Esophagus muscularis mucosa (tissue), 4 donors: ENCODE measurements around the gene PDLIM4. TPM values are rescaled to one million over a fixed set of nuclear protein-coding genes. Genes with fewer than 3 reads are reported as not detected.
A peak's percentile ranks its signal among the peaks of the same experiment; 100 is the strongest.

Source experiments
- DNase-seq: peaks from one replicate; pipeline ENCODE4 v3.0.0-alpha.2; 2017; ENCODE audit errors: extremely low spot score
- H3K27ac ChIP-seq, 4 donors: fragments of 200-600 bp; sonication (generic); replicated peaks in 1 of 4; 1 replicate in 3 of 4; 2 replicates in 1 of 4; pipeline ENCODE4 v1.5.1; 2016 to 2019; ENCODE audit warnings: mild to moderate bottlenecking in 1 of 4
- H3K27me3 ChIP-seq, 4 donors: fragments of 200-600 bp; sonication (generic); one replicate each; pipeline versions ENCODE4 v1.5.1 to v1.6.0; 2016 to 2019
- H3K36me3 ChIP-seq, 4 donors: fragments of 200-600 bp; sonication (generic); one replicate each; pipeline ENCODE4 v1.5.1; 2016 to 2019
- H3K4me1 ChIP-seq, 4 donors: fragments of 200-600 bp; sonication (generic); one replicate each; pipeline ENCODE4 v1.5.1; 2016 to 2019
- H3K4me3 ChIP-seq, 4 donors: fragments of 200-600 bp; sonication (generic); 1 replicate in 2 of 4; 2 replicates in 2 of 4; pipeline ENCODE4 v1.5.1; 2016 to 2019; ENCODE audit warnings: mild to moderate bottlenecking in 4 of 4, moderate library complexity in 1 of 4
- H3K9me3 ChIP-seq, 4 donors: fragments of 200-600 bp; sonication (generic); 1 replicate in 3 of 4; 2 replicates in 1 of 4; pipeline ENCODE4 v1.5.1; 2016 to 2019
- EP300 ChIP-seq: sonication (generic); formaldehyde crosslinking; IDR thresholded peaks from one replicate; pipeline ENCODE4 v1.6.1; 2017; ENCODE audit warnings: antibody characterized with exemption
- POLR2A ChIP-seq: fragments of 450-650 bp; IDR thresholded peaks from one replicate; pipeline ENCODE4 v1.6.1; 2017; ENCODE audit warnings: antibody characterized with exemption, moderate library complexity, mild to moderate bottlenecking, low read depth
- POLR2AphosphoS5 ChIP-seq, 2 donors: sonication (generic); formaldehyde crosslinking; IDR thresholded peaks; one replicate each; pipeline ENCODE4 v1.6.1; 2017; ENCODE audit warnings: antibody characterized with exemption in 2 of 2
- WGBS: methylation state at CpG from one replicate; pipeline ENCODE4 v1.1.5; 2018; 5-methylcytosine and 5-hydroxymethylcytosine counted together
- intact Hi-C: fragments of 100-400 bp; cut with DNase I; formaldehyde crosslinking; loops from one replicate; pipeline ENCODE4 v1.15.1; 2023
- total RNA-seq, 4 donors: library from RNA; depleted of rRNA; stranded (reverse); fragments of >200 nt; gene quantifications; one replicate each; pipeline versions ENCODE4 v1.1.0 to v1.2.1, GENCODE V29; 2016
- TF ChIP-seq, protein P1 (sequence below), 3 experiments: fragments of 200-600 bp in 2 of 3; fragments of 450-650 bp in 1 of 3; sonication (generic) in 2 of 3; IDR thresholded peaks; one replicate each; pipeline ENCODE4 v1.5.1; 2017 to 2019; ENCODE audit warnings: antibody characterized with exemption in 3 of 3, mild to moderate bottlenecking in 2 of 3, moderate library complexity in 1 of 3

PDLIM4 gene
- total RNA-seq, 4 donors from 2014 or later: 59.4 to 199 (median 134) TPM

DNA sequence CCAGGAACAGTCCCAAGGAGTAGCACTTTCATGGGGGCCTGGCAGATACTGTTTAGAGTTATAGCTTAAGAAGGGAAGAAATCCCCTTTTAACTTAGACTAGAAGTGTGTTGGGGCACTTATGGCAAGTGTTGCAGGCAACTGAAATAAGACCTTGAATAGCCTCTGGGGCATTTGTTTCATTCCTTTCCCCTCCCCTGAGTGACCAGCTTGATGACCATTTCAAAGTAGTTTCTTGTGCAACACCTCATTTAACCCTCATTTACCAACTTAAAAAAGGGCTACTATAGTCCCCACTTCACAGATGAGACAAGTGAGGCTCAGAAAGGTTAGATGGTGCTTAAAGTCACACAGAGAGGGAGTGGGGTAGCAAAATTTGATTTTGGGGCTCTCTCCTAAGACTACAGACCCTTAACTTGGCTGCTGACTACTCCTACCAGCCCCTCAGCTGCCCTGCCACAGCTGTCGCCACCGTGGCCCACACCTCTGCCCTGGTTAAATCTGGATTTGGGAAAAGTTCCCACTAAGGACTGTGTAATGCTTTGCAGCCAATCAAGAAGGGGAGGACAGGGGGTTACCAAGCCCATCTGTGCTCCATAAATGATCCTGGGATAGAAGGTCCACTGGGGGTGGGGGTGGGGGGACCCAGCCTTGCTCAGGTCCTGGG, 5.5 kb downstream of the PDLIM4 start:
- 100% methylated on average over 2 of the region's 2 CpGs for WGBS
- intact Hi-C loops: no loop called here

DNA sequence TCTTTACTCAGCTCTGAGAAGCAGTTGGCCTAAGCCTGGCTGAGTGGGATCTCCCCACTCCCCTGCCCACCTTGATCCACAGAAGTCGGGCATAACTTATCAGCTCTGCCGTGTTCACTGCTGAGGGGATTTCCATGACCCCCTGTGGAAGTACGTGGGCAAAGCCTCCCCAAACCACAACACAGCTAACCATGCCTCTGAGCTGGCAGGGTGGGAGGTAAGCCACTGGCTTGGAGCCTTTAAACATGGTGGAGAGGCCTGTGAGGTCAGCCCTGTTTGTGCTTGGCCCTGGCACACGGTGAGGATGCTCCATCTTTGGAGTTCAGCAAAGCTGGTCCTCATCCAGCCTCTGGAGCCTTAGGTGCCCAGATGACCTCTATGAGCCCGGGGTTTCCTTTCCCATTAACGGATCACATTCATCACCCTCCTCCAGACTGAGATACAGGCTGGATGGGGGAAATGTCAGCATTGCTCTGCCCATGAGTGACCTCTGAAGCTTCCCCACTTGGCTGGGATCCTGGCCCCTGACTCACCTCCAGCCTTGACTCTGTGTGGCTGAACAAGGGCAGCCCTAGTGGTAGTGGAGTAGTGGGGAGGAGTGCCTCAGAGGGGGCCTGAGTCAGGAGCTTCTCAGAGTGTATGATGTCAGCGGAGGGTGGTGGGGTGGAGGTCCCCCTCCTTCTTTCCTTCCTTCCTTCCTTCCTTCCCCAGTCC, 6.2 kb downstream of the PDLIM4 start:
- intact Hi-C loops: no loop called here
- Histone ChIP-seq H3K36me3 (peaks cover 0 to 43% (median 28%) of the 10 kb centered on the region in 4 donors), H3K4me1 (peaks cover 68 to 100% (median 99%) of the 10 kb centered on the region in 4 donors), H3K9me3 (no peaks in the 10 kb centered on the region), H3K27ac (peak overlapping the region; percentile 99 to 100 (median 99)), H3K27me3 (no peaks in the 10 kb centered on the region), H3K4me3 (no peak overlapping the region)
- DNase-seq: peak; percentile 92
- WGBS: 48% methylated on average over 7 of the region's 7 CpGs
- peak; percentile 25 to 29 for TF ChIP-seq POLR2AphosphoS5 (IDR thresholded peaks at IDR 0.05)
- no peak for TF ChIP-seq POLR2A

More for the DNA sequence above, 5.5 kb downstream of the PDLIM4 start:
- peak; percentile 55 for DNase-seq
- no peak overlapping the region for H3K4me3 ChIP-seq
- H3K27ac ChIP-seq: peak overlapping the region; percentile 99 to 100 (median 99)
- H3K4me1 ChIP-seq: peaks cover 68 to 100% (median 98%) of the 10 kb centered on the region in 4 donors
- TF ChIP-seq POLR2A: no peak
- TF ChIP-seq POLR2AphosphoS5 (IDR thresholded peaks at IDR 0.05): no peak
- TF ChIP-seq, protein P1, sequence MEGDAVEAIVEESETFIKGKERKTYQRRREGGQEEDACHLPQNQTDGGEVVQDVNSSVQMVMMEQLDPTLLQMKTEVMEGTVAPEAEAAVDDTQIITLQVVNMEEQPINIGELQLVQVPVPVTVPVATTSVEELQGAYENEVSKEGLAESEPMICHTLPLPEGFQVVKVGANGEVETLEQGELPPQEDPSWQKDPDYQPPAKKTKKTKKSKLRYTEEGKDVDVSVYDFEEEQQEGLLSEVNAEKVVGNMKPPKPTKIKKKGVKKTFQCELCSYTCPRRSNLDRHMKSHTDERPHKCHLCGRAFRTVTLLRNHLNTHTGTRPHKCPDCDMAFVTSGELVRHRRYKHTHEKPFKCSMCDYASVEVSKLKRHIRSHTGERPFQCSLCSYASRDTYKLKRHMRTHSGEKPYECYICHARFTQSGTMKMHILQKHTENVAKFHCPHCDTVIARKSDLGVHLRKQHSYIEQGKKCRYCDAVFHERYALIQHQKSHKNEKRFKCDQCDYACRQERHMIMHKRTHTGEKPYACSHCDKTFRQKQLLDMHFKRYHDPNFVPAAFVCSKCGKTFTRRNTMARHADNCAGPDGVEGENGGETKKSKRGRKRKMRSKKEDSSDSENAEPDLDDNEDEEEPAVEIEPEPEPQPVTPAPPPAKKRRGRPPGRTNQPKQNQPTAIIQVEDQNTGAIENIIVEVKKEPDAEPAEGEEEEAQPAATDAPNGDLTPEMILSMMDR (IDR thresholded peaks at IDR 0.05): no peak
- TF ChIP-seq EP300: no peak
- H3K9me3 ChIP-seq: no peaks in the 10 kb centered on the region
- peaks cover 0 to 36% (median 24%) of the 10 kb centered on the region in 4 donors for H3K36me3 ChIP-seq
- H3K27me3 ChIP-seq: no peaks in the 10 kb centered on the region

DNA sequence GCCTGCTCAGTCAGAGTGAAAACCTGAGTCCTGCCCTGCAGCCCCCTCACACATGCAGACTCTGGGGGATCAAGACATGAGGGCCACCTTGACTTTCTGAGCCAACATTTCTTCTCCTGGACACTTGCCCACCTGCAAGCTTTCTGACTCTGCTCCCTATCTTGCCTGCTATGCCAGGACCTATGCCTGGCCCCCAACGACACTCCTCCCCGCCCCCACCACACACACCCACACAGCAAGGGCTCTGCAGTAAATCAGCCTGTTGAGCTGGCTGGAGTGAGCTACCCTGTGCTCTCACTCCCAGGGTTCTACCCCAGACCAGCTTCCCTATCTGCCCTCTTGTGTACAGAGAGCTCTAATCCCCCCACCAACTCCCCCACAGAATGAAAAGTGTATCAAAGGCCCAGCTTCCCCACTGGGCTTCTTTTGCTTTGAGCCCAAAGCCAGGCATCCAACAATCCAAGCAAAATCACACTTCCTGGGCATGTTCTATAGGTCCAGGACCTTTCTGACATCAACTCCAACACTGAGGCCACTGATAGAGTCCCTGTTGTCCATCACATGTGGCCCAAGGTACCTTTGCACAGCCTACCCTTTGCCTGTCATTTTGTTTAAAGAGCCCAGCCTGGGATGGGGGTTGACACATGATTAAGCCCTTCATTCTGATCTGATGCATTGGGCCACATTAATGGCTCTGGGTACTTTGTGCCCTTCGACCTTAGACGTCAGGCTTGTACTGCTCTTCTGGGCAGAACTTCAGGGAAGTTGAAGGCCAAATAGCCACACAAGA, 7.2 kb downstream of the PDLIM4 start:
- DNase-seq: peak; percentile 62
- no peaks in the 10 kb centered on the region for H3K27me3 ChIP-seq
- H3K4me1 ChIP-seq: peaks cover 58 to 100% (median 100%) of the 10 kb centered on the region in 4 donors
- no peaks in the 10 kb centered on the region for H3K9me3 ChIP-seq
- TF ChIP-seq, protein P1 (IDR thresholded peaks at IDR 0.05): no peak
- no peak for TF ChIP-seq EP300
- no peak for TF ChIP-seq POLR2AphosphoS5 (IDR thresholded peaks at IDR 0.05)
- TF ChIP-seq POLR2A: no peak
- intact Hi-C loops: no loop called here
- peaks cover 0 to 54% (median 32%) of the 10 kb centered on the region in 4 donors for H3K36me3 ChIP-seq
- no peak overlapping the region for H3K4me3 ChIP-seq
- WGBS: 59% methylated on average over 4 of the region's 4 CpGs
- H3K27ac ChIP-seq: peak overlapping the region; percentile 99 to 100 (median 99)

DNA sequence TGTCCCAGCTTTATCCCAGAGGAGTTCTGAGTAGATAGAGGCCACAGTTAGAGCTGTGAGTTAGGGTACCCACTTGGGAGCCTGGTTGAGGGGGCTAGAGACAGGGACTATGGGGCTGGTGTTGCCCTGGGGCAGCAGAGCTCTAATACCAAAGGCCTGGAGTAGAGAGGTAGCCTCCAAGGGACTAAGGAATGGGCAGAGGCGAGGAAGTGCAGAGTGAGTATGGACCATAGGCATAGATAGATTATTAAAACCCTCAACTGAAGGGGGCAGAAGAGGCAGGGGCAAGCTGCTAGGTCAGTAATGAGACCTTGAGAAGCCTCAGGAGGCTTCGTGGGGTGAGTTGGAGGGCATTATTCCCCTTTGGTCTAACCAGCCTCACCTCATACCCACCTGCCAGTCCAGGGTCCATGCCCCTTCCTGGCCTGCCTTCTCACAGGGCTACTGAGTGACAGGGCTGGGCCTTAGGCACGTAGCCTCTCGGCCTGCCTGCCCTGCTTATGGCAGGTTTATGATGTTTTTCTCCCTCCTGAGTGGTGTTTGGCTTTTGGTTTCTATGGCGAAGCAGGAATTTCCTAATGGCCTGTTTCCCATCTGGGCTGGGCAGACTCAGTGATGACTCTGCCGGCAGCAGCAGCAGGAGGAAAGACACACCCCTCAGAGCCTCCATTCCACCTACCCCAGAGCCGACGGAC, 8.0 kb downstream of the PDLIM4 start:
- Histone ChIP-seq H3K27ac (peak overlapping the region; percentile 99 to 100 (median 99)), H3K9me3 (no peaks in the 10 kb centered on the region), H3K4me1 (peaks cover 52 to 100% (median 100%) of the 10 kb centered on the region in 4 donors), H3K27me3 (no peaks in the 10 kb centered on the region), H3K4me3 (no peak overlapping the region), H3K36me3 (peaks cover 0 to 59% (median 36%) of the 10 kb centered on the region in 4 donors)
- intact Hi-C loops: no loop called here
- DNase-seq: peak; percentile 93
- WGBS: 29% methylated on average over 6 of the region's 8 CpGs
- TF ChIP-seq POLR2A: peak; percentile 16
- TF ChIP-seq EP300: no peak
- TF ChIP-seq, protein P1 (IDR thresholded peaks at IDR 0.05): no peak
- TF ChIP-seq POLR2AphosphoS5 (IDR thresholded peaks at IDR 0.05): peak; percentile 82 to 90
